Hepatocyte (in vitro differentiated cells): ENCODE results near the gene CCDC51. TPM values are rescaled to one million over a fixed set of nuclear protein-coding genes. Genes with fewer than 3 reads are reported as not detected.
"Not testable (repeated sequence)": the region's sequence is repeated elsewhere in the genome, so short reads cannot be mapped to it uniquely, and the experiment has no call there.

Experiments used
- DNase-seq: peaks from one replicate; pipeline ENCODE4 v3.0.0-alpha.2; 2016; ENCODE audit warnings: low spot score
- H2AFZ ChIP-seq: fragments of 200-600 bp; sonication (generic); 2 replicates; pipeline ENCODE4 v1.6.0; 2016; ENCODE audit warnings: antibody characterized with exemption, mild to moderate bottlenecking
- H3K27ac ChIP-seq: fragments of 200-600 bp; sonication (generic); 2 replicates; pipeline ENCODE4 v1.5.1; 2016; ENCODE audit warnings: mild to moderate bottlenecking
- H3K27me3 ChIP-seq: fragments of 200-600 bp; sonication (generic); 2 replicates; pipeline ENCODE4 v1.6.1; 2016
- H3K36me3 ChIP-seq: fragments of 200-600 bp; sonication (generic); replicated peaks from 2 replicates; pipeline ENCODE4 v1.5.1; 2016; ENCODE audit warnings: low read depth; ENCODE audit not compliant: insufficient read depth
- H3K4me1 ChIP-seq: fragments of 200-600 bp; sonication (generic); 2 replicates; pipeline ENCODE4 v1.5.1; 2016; ENCODE audit warnings: mild to moderate bottlenecking, moderate library complexity; ENCODE audit not compliant: insufficient read depth
- H3K4me2 ChIP-seq: fragments of 200-600 bp; sonication (generic); 2 replicates; pipeline ENCODE4 v1.6.0; 2016
- H3K4me3 ChIP-seq: fragments of 200-600 bp; sonication (generic); 2 replicates; pipeline ENCODE4 v1.5.1; 2016; ENCODE audit warnings: mild to moderate bottlenecking
- H3K79me2 ChIP-seq: fragments of 200-600 bp; sonication (generic); 2 replicates; pipeline ENCODE4 v1.6.0; 2017; ENCODE audit warnings: mild to moderate bottlenecking
- H3K9me2 ChIP-seq: fragments of 200-600 bp; sonication (generic); replicated peaks from 2 replicates; pipeline ENCODE4 v1.6.0; 2017; ENCODE audit warnings: mild to moderate bottlenecking; ENCODE audit not compliant: insufficient read depth
- H3K9me3 ChIP-seq: fragments of 200-600 bp; sonication (generic); 2 replicates; pipeline ENCODE4 v1.5.1; 2016; ENCODE audit warnings: low read depth, mild to moderate bottlenecking
- H4K20me1 ChIP-seq: fragments of 200-600 bp; sonication (generic); 2 replicates; pipeline ENCODE4 v1.6.0; 2016; ENCODE audit warnings: mild to moderate bottlenecking; ENCODE audit not compliant: insufficient read depth, poor library complexity, severe bottlenecking
- EZH2 ChIP-seq: fragments of 200-600 bp; sonication (generic); IDR thresholded peaks from 2 replicates; pipeline ENCODE4 v1.6.1; 2016; ENCODE audit warnings: antibody characterized with exemption, mild to moderate bottlenecking, borderline replicate concordance
- EZH2phosphoT487 ChIP-seq: fragments of 200-600 bp; sonication (generic); IDR thresholded peaks from one replicate; pipeline ENCODE4 v1.6.1; 2018; ENCODE audit warnings: antibody characterized with exemption, mild to moderate bottlenecking, low read depth, moderate library complexity; ENCODE audit not compliant: unreplicated experiment, severe bottlenecking
- WGBS: methylation state at CpG from one replicate; pipeline ENCODE4 v1.1.6; 2016; ENCODE audit warnings: low lambda C conversion rate; ENCODE audit errors: missing lambda C conversion rate; 5-methylcytosine and 5-hydroxymethylcytosine counted together
- polyA plus RNA-seq: library from polyadenylated mRNA; unstranded; fragments of >200 nt; fragmentation: Nextera tagmentation; extraction: Ambion mirVana; gene quantifications from 2 replicates; pipeline ENCODE4 v1.2.1, GENCODE V29; 2016
- total RNA-seq: library from RNA; depleted of rRNA; stranded (reverse); fragments of >200 nt; gene quantifications from 2 replicates; pipeline ENCODE4 v1.2.3, GENCODE V29; 2014
- TF ChIP-seq, protein P1 (sequence below): fragments of 200-600 bp; sonication (generic); IDR thresholded peaks from 2 replicates; pipeline ENCODE4 v1.5.1; 2016; ENCODE audit warnings: antibody characterized with exemption, mild to moderate bottlenecking; ENCODE audit not compliant: poor library complexity

CCDC51 gene
- total RNA-seq (28.1 and 30.4 TPM in 2 replicates), polyA plus RNA-seq (30.8 and 32.0 TPM in 2 replicates)

GRCh38 chr3:48439820-48440589, at the start of gene CCDC51, which contains the start of gene TMA7:
Gene CCDC51 (minus strand): TSS chr3:48440119. CDS start chr3:48435128, 4,991 bp downstream.
Gene TMA7 (plus strand): TSS chr3:48440257. CDS start chr3:48440297, 40 bp downstream.
- Histone ChIP-seq H4K20me1 (peaks cover 10% of the 10 kb centered on the region), H3K79me2 (peaks cover 49% of the 10 kb centered on the region), H3K4me1 (peaks cover 14% of the 10 kb centered on the region), H3K36me3 (no peaks in the 10 kb centered on the region), H3K27me3 (no peaks in the 10 kb centered on the region), H3K9me3 (no peaks in the 10 kb centered on the region), H2AFZ (peak within 1 kb of the TSS; percentile 34), H3K4me3 (peak within 1 kb of the TSS; percentile 59), H3K4me2 (peak within 1 kb of the TSS; percentile 85), H3K9me2 (no peaks in the 10 kb centered on the region), H3K27ac (peak within 1 kb of the TSS; percentile 94)
- peak; percentile 99 for DNase-seq
- TF ChIP-seq EZH2phosphoT487 (no peak), EZH2 (no peak)
- TF ChIP-seq, protein P1, sequence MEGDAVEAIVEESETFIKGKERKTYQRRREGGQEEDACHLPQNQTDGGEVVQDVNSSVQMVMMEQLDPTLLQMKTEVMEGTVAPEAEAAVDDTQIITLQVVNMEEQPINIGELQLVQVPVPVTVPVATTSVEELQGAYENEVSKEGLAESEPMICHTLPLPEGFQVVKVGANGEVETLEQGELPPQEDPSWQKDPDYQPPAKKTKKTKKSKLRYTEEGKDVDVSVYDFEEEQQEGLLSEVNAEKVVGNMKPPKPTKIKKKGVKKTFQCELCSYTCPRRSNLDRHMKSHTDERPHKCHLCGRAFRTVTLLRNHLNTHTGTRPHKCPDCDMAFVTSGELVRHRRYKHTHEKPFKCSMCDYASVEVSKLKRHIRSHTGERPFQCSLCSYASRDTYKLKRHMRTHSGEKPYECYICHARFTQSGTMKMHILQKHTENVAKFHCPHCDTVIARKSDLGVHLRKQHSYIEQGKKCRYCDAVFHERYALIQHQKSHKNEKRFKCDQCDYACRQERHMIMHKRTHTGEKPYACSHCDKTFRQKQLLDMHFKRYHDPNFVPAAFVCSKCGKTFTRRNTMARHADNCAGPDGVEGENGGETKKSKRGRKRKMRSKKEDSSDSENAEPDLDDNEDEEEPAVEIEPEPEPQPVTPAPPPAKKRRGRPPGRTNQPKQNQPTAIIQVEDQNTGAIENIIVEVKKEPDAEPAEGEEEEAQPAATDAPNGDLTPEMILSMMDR = no peak
- WGBS = under 1% methylated on average over 54 of the region's 54 CpGs

DNA sequence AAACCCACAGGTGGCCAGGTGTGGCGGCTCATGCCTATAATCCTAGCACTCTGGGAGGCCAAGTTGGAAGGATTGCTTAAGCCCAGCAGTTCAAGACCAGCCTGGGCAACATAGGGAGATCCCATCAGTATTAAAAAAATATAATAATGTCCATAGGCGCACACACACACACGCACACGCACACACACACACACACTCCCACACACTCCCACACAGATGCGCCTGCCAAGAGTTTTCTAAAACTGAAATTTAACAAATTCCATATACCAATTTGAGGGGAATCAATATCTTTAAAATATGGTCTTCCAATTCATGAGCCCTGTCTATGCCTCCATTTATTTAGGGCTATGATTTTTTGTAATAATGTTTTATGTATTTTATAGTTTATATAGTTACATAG, 47.0 kb upstream of the CCDC51 start:
- Histone ChIP-seq H3K79me2 (no peaks in the 10 kb centered on the region), H4K20me1 (no peaks in the 10 kb centered on the region), H3K4me3 (no peak overlapping the region), H3K4me2 (no peak overlapping the region), H3K27me3 (no peaks in the 10 kb centered on the region), H3K4me1 (no peaks in the 10 kb centered on the region), H3K27ac (no peak overlapping the region), H3K36me3 (no peaks in the 10 kb centered on the region), H3K9me2 (no peaks in the 10 kb centered on the region), H3K9me3 (no peaks in the 10 kb centered on the region), H2AFZ (no peak overlapping the region)
- WGBS = 93% methylated on average over 5 of the region's 5 CpGs
- TF ChIP-seq EZH2 = no peak
- TF ChIP-seq, protein P1 = no peak
- no peak for TF ChIP-seq EZH2phosphoT487
- DNase-seq = no peak

- H3K36me3 ChIP-seq, H3K4me2 ChIP-seq, H3K9me2 ChIP-seq, H3K4me3 ChIP-seq, H3K9me3 ChIP-seq, H3K27ac ChIP-seq, H3K4me1 ChIP-seq, DNase-seq, H3K27me3 ChIP-seq, H2AFZ ChIP-seq, H4K20me1 ChIP-seq, H3K79me2 ChIP-seq: not testable (repeated sequence)
- 71% methylated on average over 6 of the region's 6 CpGs for WGBS
Measured at GRCh38 chr3:48482822-48483221, 42.9 kb upstream of the CCDC51 start.

DNA sequence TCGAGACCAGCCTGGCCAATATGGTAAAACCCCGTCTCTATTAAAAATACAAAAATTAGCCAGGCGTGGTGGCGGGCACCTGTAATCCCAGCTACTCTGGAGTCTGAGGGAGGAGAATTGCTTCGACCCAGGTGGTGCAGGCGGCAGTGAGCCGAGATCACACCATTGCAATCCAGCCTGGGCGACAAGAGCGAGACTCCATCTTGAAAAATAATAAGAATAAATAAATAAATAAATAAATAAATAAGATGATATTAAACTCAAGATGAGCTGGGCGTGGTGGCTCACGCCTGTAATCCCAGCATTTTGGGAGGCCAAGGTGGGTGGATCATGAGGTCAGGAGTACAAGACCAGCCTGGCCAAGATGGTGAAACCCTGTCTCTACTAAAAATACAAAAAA, 41.0 kb upstream of the CCDC51 start:
- not testable (repeated sequence) for H3K9me2 ChIP-seq, H2AFZ ChIP-seq, H4K20me1 ChIP-seq, H3K4me1 ChIP-seq, H3K9me3 ChIP-seq, H3K4me3 ChIP-seq, DNase-seq, H3K27ac ChIP-seq, H3K4me2 ChIP-seq, H3K79me2 ChIP-seq, H3K36me3 ChIP-seq, H3K27me3 ChIP-seq
- WGBS = 96% methylated on average over 11 of the region's 11 CpGs
